HFFc6 (cell line): ENCODE data around the gene CHST1. TPM values are rescaled to one million over a fixed set of nuclear protein-coding genes. Genes with fewer than 3 reads are reported as not detected.

Experiments used
- DNase-seq: peaks from one replicate; pipeline ENCODE4 v3.0.0-alpha.2; 2018
- H3K27ac Mint-ChIP-seq: 2 replicates; pipeline ENCODE4 v1.8.0; 2020; ENCODE audit warnings: mild to moderate bottlenecking, mixed read lengths
- H3K27me3 Mint-ChIP-seq: 2 replicates; pipeline ENCODE4 v1.8.0; 2021; ENCODE audit warnings: mild to moderate bottlenecking, moderate library complexity, mixed read lengths; ENCODE audit not compliant: insufficient read depth
- H3K36me3 Mint-ChIP-seq: 2 replicates; pipeline ENCODE4 v1.8.0; 2021; ENCODE audit warnings: low read depth, mixed read lengths
- H3K4me1 Mint-ChIP-seq: 2 replicates; pipeline ENCODE4 v1.8.0; 2020; ENCODE audit warnings: low read depth, mixed read lengths
- H3K4me3 Mint-ChIP-seq: 2 replicates; pipeline ENCODE4 v1.8.0; 2020; ENCODE audit warnings: mild to moderate bottlenecking, moderate library complexity, mixed read lengths
- H3K9me3 Mint-ChIP-seq: 2 replicates; pipeline ENCODE4 v1.8.0; 2020; ENCODE audit warnings: mild to moderate bottlenecking, mixed read lengths
- CTCF ChIP-seq: fragments of 200-600 bp; sonication (generic); IDR thresholded peaks from 2 replicates; pipeline ENCODE4 v1.5.0; 2021; ENCODE audit warnings: antibody characterized with exemption, mild to moderate bottlenecking
- total RNA-seq, 6 experiments: library from RNA; stranded (reverse); fragmentation: NEBNext Ultra II Directional; extraction: Animal tissue kit (Norgen Biotek cat#: 25700); gene quantifications; 2 replicates in 1 of 6; 3 replicates in 5 of 6; pipeline ENCODE4 v1.2.3, GENCODE V29; 2021

CHST1 gene
- total RNA-seq, 6 experiments from 2014 or later = 0.09 to 0.14 (median 0.12) TPM; not detected in 3

- H3K36me3 Mint-ChIP-seq = no peaks in the 10 kb centered on the region
- no peak overlapping the region for H3K4me3 Mint-ChIP-seq
- H3K27ac Mint-ChIP-seq = no peak overlapping the region
- H3K9me3 Mint-ChIP-seq = no peaks in the 10 kb centered on the region
- H3K27me3 Mint-ChIP-seq = peaks cover 35% of the 10 kb centered on the region
- no peak for DNase-seq
- TF ChIP-seq CTCF = no peak
- no peaks in the 10 kb centered on the region for H3K4me1 Mint-ChIP-seq
These were observed 23.5 kb downstream of the CHST1 start for GRCh38 chr11:45641961-45642360.

- Mint-ChIP-seq H3K27ac (no peak overlapping the region), H3K36me3 (no peaks in the 10 kb centered on the region), H3K4me1 (no peaks in the 10 kb centered on the region), H3K27me3 (peaks cover 32% of the 10 kb centered on the region), H3K9me3 (no peaks in the 10 kb centered on the region), H3K4me3 (no peak overlapping the region)
- no peak for TF ChIP-seq CTCF
- no peak for DNase-seq
These were observed 27.4 kb downstream of the CHST1 start for GRCh38 chr11:45638051-45638450.

GRCh38 chr11:45635907-45636306, 29.5 kb downstream of the CHST1 start:
- H3K36me3 Mint-ChIP-seq = no peaks in the 10 kb centered on the region

GRCh38 chr11:45625611-45626010, 39.8 kb downstream of the CHST1 start:
- Mint-ChIP-seq H3K36me3 (no peaks in the 10 kb centered on the region), H3K4me1 (no peaks in the 10 kb centered on the region), H3K27ac (no peak overlapping the region), H3K4me3 (no peak overlapping the region), H3K9me3 (no peaks in the 10 kb centered on the region; the same call in 1 of the 2 replicates), H3K27me3 (peaks cover 16% of the 10 kb centered on the region)
- no peak for TF ChIP-seq CTCF
- no peak for DNase-seq

More at GRCh38 chr11:45635907-45636306, 29.5 kb downstream of the CHST1 start:
- Mint-ChIP-seq H3K4me1 (no peaks in the 10 kb centered on the region), H3K27me3 (peaks cover 19% of the 10 kb centered on the region), H3K27ac (no peak overlapping the region), H3K9me3 (no peaks in the 10 kb centered on the region), H3K4me3 (no peak overlapping the region)
- no peak for DNase-seq
- no peak for TF ChIP-seq CTCF

GRCh38 chr11:45624095-45624494, 41.3 kb downstream of the CHST1 start:
- H3K4me3 Mint-ChIP-seq = no peak overlapping the region
- no peaks in the 10 kb centered on the region; the same call in 1 of the 2 replicates for H3K9me3 Mint-ChIP-seq
- no peaks in the 10 kb centered on the region for H3K36me3 Mint-ChIP-seq
- DNase-seq = no peak
- H3K4me1 Mint-ChIP-seq = no peaks in the 10 kb centered on the region
- H3K27ac Mint-ChIP-seq = no peak overlapping the region
- no peak for TF ChIP-seq CTCF
- peaks cover 17% of the 10 kb centered on the region for H3K27me3 Mint-ChIP-seq

- H3K9me3 Mint-ChIP-seq = no peaks in the 10 kb centered on the region
- no peaks in the 10 kb centered on the region for H3K4me1 Mint-ChIP-seq
- no peak for DNase-seq
- no peak overlapping the region for H3K4me3 Mint-ChIP-seq
- TF ChIP-seq CTCF = no peak
- no peak overlapping the region for H3K27ac Mint-ChIP-seq
- no peaks in the 10 kb centered on the region for H3K36me3 Mint-ChIP-seq
- peaks cover 19% of the 10 kb centered on the region for H3K27me3 Mint-ChIP-seq
These were observed 42.6 kb downstream of the CHST1 start for GRCh38 chr11:45622861-45623260.
